HCT116 (cell line): ENCODE data around the gene ZBTB1. TPM values are rescaled to one million over a fixed set of nuclear protein-coding genes. Genes with fewer than 3 reads are reported as not detected.

Experiments
- ATAC-seq: fragments of 200-7000 bp; cut with Tn5 transposase; 2 replicates; pipeline ENCODE4 v1.9.1; 2020; ENCODE audit warnings: mild to moderate bottlenecking, moderate library complexity
- BruUV-seq: library from RNA; stranded (reverse); fragments of 400-500 nt; replicated peaks from 2 replicates; lab custom pipeline; 2021; lab: Mats Ljungman, UMichigan
- CTCF ChIA-PET: fragments of 300-600 bp; sonication (Branson Sonifier 250); formaldehyde crosslinking; loops from one replicate; lab custom pipeline; 2021; ENCODE audit warnings: antibody characterized with exemption; lab: Charles Lee
- POLR2A ChIA-PET: fragments of 300-600, 350-600 bp; sonication (Branson Sonifier 250); formaldehyde crosslinking; loops from one replicate; lab custom pipeline; 2021; ENCODE audit warnings: antibody characterized with exemption; lab: Charles Lee
- RAD21 ChIA-PET, 2 experiments: fragments of 300-600 bp; sonication (Branson Sonifier 250); formaldehyde crosslinking; loops; one replicate each; lab custom pipeline; 2023; ENCODE audit warnings: low total read pairs in 2 of 2; ENCODE audit not compliant: uncharacterized antibody in 2 of 2, unreplicated experiment in 2 of 2, low non-redundant PET in 1 of 2; lab: Charles Lee
- DNase-seq: peaks from one replicate; pipeline ENCODE4 v3.0.0-alpha.2; 2010; ENCODE audit warnings: low read depth, low spot score
- H2AFZ ChIP-seq: fragments of 200-600 bp; shearing (Covaris generic), sonication (generic); 2 replicates; pipeline ENCODE4 v1.6.1; 2017; ENCODE audit warnings: low read depth, mixed run types, mixed read lengths, antibody characterized with exemption, low read length; ENCODE audit not compliant: poor library complexity, severe bottlenecking
- H3K27ac ChIP-seq: 2 replicates; pipeline ENCODE4 v1.5.1; 2012; ENCODE audit warnings: low read depth, low read length
- H3K27me3 ChIP-seq: fragments of 200-600 bp; sonication (generic); 2 replicates; pipeline ENCODE4 v1.6.1; 2016; ENCODE audit warnings: mixed run types, low read length, mixed read lengths; ENCODE audit not compliant: insufficient read depth
- H3K36me3 ChIP-seq, 2 experiments: fragments of 200-500 bp in 1 of 2; fragments of 200-600 bp in 1 of 2; sonication (Bioruptor generic) in 1 of 2; sonication (generic) in 1 of 2; 2 replicates each; pipeline versions ENCODE4 v1.5.1 to v1.6.1; 2014 to 2016; ENCODE audit warnings: low read length in 2 of 2, inconsistent platforms in 1 of 2, mixed read lengths in 1 of 2, mixed run types in 1 of 2; ENCODE audit not compliant: insufficient read depth in 2 of 2, control insufficient read depth in 1 of 2
- H3K4me1 ChIP-seq, 2 experiments: fragments of 200-600 bp in 1 of 2; sonication (generic) in 1 of 2; 2 replicates each; pipeline versions ENCODE4 v1.5.1 to v1.6.1; 2012 to 2017; ENCODE audit warnings: low read length in 2 of 2, inconsistent platforms in 1 of 2, mild to moderate bottlenecking in 1 of 2, mixed read lengths in 1 of 2, mixed run types in 1 of 2, moderate library complexity in 1 of 2; ENCODE audit not compliant: insufficient read depth in 2 of 2, control insufficient read depth in 1 of 2
- H3K4me2 ChIP-seq: fragments of 200-600 bp; sonication (generic); 2 replicates; pipeline ENCODE4 v1.6.1; 2017; ENCODE audit warnings: mixed run types, low read length, mixed read lengths
- H3K4me3 ChIP-seq, 2 experiments: fragments of 200-600 bp in 1 of 2; sonication (generic) in 1 of 2; replicated peaks in 1 of 2; 2 replicates each; pipeline ENCODE4 v1.5.1; 2011 to 2016; ENCODE audit warnings: low read length in 2 of 2, control low read depth in 1 of 2, low read depth in 1 of 2, mild to moderate bottlenecking in 1 of 2, mixed read lengths in 1 of 2, mixed run types in 1 of 2
- H3K79me2 ChIP-seq: fragments of 200-600 bp; sonication (generic); 2 replicates; pipeline ENCODE4 v1.6.1; 2017; ENCODE audit warnings: mild to moderate bottlenecking, mixed run types, low read length, moderate library complexity, mixed read lengths; ENCODE audit not compliant: insufficient read depth
- H3K9ac ChIP-seq: fragments of 200-600 bp; sonication (generic); 2 replicates; pipeline ENCODE4 v1.6.1; 2016; ENCODE audit warnings: low read length, mixed read lengths
- H3K9me2 ChIP-seq: fragments of 200-600 bp; sonication (generic), shearing (Covaris generic); 2 replicates; pipeline ENCODE4 v1.6.1; 2017; ENCODE audit warnings: mixed run types, mild to moderate bottlenecking, moderate library complexity; ENCODE audit not compliant: insufficient read depth
- H3K9me3 ChIP-seq, 2 experiments: fragments of 200-500 bp in 1 of 2; fragments of 200-600 bp in 1 of 2; sonication (Bioruptor generic) in 1 of 2; sonication (generic) in 1 of 2; 2 replicates each; pipeline ENCODE4 v1.6.1; 2014 to 2017; ENCODE audit warnings: low read length in 2 of 2, mixed read lengths in 2 of 2, inconsistent platforms in 1 of 2, low read depth in 1 of 2, mild to moderate bottlenecking in 1 of 2, mixed run types in 1 of 2, moderate library complexity in 1 of 2; ENCODE audit not compliant: control insufficient read depth in 1 of 2, insufficient read depth in 1 of 2
- H4K20me1 ChIP-seq: fragments of 200-600 bp; sonication (generic), shearing (Covaris generic); 2 replicates; pipeline ENCODE4 v1.6.1; 2017; ENCODE audit warnings: mixed run types, mild to moderate bottlenecking, moderate library complexity; ENCODE audit not compliant: insufficient read depth
- CBX3 ChIP-seq: IDR thresholded peaks from 2 replicates; pipeline ENCODE4 v1.6.1; 2012; ENCODE audit warnings: low read depth
- CEBPB ChIP-seq: IDR thresholded peaks from 2 replicates; pipeline ENCODE4 v1.6.1; 2012; ENCODE audit warnings: low read depth
- EGR1 ChIP-seq: IDR thresholded peaks from 2 replicates; pipeline ENCODE4 v1.6.1; 2012; ENCODE audit warnings: low read depth
- EZH2phosphoT487 ChIP-seq: fragments of 200-600 bp; IDR thresholded peaks from 2 replicates; pipeline ENCODE4 v1.6.1; 2018; ENCODE audit warnings: antibody characterized with exemption, borderline replicate concordance
- FOSL1 ChIP-seq: IDR thresholded peaks from 2 replicates; pipeline ENCODE4 v1.6.1; 2012; ENCODE audit warnings: low read depth
- JUND ChIP-seq: IDR thresholded peaks from 2 replicates; pipeline ENCODE4 v1.6.1; 2012
- POLR2AphosphoS5 ChIP-seq: IDR thresholded peaks from 2 replicates; pipeline ENCODE4 v1.6.1; 2011; ENCODE audit warnings: mild to moderate bottlenecking, low read depth, low read length, moderate library complexity
- RAD21 ChIP-seq: IDR thresholded peaks from 2 replicates; pipeline ENCODE4 v1.6.1; 2012; ENCODE audit warnings: low read depth, mild to moderate bottlenecking
- SRF ChIP-seq: IDR thresholded peaks from 2 replicates; pipeline ENCODE4 v1.6.1; 2012; ENCODE audit warnings: low read depth
- YY1 ChIP-seq: IDR thresholded peaks from 2 replicates; pipeline ENCODE4 v1.6.1; 2011; ENCODE audit warnings: low read length, low read depth, moderate library complexity, mild to moderate bottlenecking; ENCODE audit not compliant: insufficient replicate concordance; ENCODE audit errors: extremely low read depth
- ZNF274 ChIP-seq: fragments of 200-500 bp; sonication (Bioruptor generic); IDR thresholded peaks from 2 replicates; pipeline ENCODE4 v1.6.1; 2014; ENCODE audit warnings: mild to moderate bottlenecking, low read depth, low read length, inconsistent platforms
- intact Hi-C: fragments of 100-400 bp; cut with micrococcal nuclease; formaldehyde crosslinking; loops from 2 replicates; pipeline ENCODE4 v1.10.0; 2022
- total RNA-seq: library from RNA; stranded (reverse); gene quantifications from one replicate; pipeline ENCODE4 v1.2.1, GENCODE V29; 2021; ENCODE audit not compliant: unreplicated experiment
- TF ChIP-seq, protein P1 (sequence below): IDR thresholded peaks from 2 replicates; pipeline ENCODE4 v1.6.1; 2011; ENCODE audit warnings: mild to moderate bottlenecking, low read length, moderate library complexity; ENCODE audit not compliant: insufficient replicate concordance; ENCODE audit errors: extremely low read depth

ZBTB1 gene
- total RNA-seq, 1 experiment from 2014 or later = 20.6 TPM

DNA sequence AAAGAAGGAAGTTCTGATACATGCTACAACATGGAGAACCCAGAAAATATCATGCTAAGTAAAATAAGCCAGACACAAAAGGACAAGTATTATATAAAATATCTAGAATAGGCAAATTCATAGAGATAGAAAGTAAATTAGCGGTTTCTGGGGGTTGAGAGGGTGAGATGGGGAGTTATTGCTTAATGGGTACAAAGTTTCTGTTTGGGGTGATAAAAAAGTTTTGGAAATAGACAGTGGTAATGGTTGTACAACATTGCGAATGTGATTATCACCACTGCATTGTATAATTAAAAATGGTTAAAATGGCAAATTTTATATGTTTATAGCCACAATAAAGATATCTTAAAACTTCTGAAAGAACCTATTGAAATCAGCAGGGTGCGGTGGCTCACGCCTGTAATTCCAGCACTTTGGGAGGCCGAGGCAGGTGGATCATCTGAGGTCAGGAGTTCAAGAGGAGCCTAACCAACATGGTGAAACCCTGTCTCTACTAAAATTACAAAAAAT, 15.9 kb upstream of the ZBTB1 start:
- intact Hi-C loops = no loop called here
- Histone ChIP-seq H3K36me3 (peaks cover 27 to 33% of the 10 kb centered on the region in 2 experiments), H3K9me3 (no peaks in the 10 kb centered on the region), H3K4me3 (no peak overlapping the region), H3K9me2 (no peaks in the 10 kb centered on the region), H4K20me1 (no peaks in the 10 kb centered on the region), H3K79me2 (peaks cover 6% of the 10 kb centered on the region; the same call in 1 of the 2 replicates), H2AFZ (no peak overlapping the region)
- RAD21 ChIA-PET = no interaction called here
- BruUV-seq = no TSS peak
- ATAC-seq (no peak), DNase-seq (no peak)
- no peak for TF ChIP-seq EZH2phosphoT487
- TF ChIP-seq EGR1 = no peak
- TF ChIP-seq CBX3 = no peak
- no peak for TF ChIP-seq ZNF274
- TF ChIP-seq CEBPB = no peak
- TF ChIP-seq, protein P1, sequence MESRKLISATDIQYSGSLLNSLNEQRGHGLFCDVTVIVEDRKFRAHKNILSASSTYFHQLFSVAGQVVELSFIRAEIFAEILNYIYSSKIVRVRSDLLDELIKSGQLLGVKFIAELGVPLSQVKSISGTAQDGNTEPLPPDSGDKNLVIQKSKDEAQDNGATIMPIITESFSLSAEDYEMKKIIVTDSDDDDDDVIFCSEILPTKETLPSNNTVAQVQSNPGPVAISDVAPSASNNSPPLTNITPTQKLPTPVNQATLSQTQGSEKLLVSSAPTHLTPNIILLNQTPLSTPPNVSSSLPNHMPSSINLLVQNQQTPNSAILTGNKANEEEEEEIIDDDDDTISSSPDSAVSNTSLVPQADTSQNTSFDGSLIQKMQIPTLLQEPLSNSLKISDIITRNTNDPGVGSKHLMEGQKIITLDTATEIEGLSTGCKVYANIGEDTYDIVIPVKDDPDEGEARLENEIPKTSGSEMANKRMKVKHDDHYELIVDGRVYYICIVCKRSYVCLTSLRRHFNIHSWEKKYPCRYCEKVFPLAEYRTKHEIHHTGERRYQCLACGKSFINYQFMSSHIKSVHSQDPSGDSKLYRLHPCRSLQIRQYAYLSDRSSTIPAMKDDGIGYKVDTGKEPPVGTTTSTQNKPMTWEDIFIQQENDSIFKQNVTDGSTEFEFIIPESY = no peak
- TF ChIP-seq POLR2AphosphoS5 = no peak
- TF ChIP-seq FOSL1 = no peak
- TF ChIP-seq RAD21 = no peak
- TF ChIP-seq JUND = no peak
- TF ChIP-seq SRF = no peak
- TF ChIP-seq YY1 = no peak
- TF ChIP-seq, all 23 proteins: peak for 0
- no peak overlapping the region for H3K27ac ChIP-seq
- no peak overlapping the region for H3K4me2 ChIP-seq
- ChIA-PET CTCF (interaction anchor here (0.9 kb wide), 1 partner anchor 10 kb away, joined by 3 read pairs; no protein-coding TSS in a partner anchor), POLR2A (no interaction called here)
- H3K27me3 ChIP-seq = no peaks in the 10 kb centered on the region
- no peaks in the 10 kb centered on the region for H3K4me1 ChIP-seq
- H3K9ac ChIP-seq = no peak overlapping the region
